Retinal pigment epithelial cell (primary cell): ENCODE results near the gene CASP8AP2.
"Not testable (repeated sequence)": the region's sequence is repeated elsewhere in the genome, so short reads cannot be mapped to it uniquely, and the experiment has no call there.

ENCODE experiments used
- DNase-seq: peaks from one replicate; pipeline ENCODE4 v3.0.0-alpha.2; 2010; ENCODE audit warnings: low read depth
- H3K4me3 ChIP-seq: 2 replicates; pipeline ENCODE4 v1.5.1; 2011; ENCODE audit warnings: mild to moderate bottlenecking, low read length, control low read depth, moderate library complexity
- TF ChIP-seq, protein P1 (sequence below): conservative IDR thresholded peaks from 2 replicates; pipeline ENCODE4 v1.5.1; 2011; ENCODE audit warnings: low read depth, low read length, control low read depth, inconsistent platforms

The CASP8AP2 gene

GRCh38 chr6:89836639-89837222 is 7.1 kb downstream of the CASP8AP2 start:
- no peak for DNase-seq
- TF ChIP-seq, protein P1, sequence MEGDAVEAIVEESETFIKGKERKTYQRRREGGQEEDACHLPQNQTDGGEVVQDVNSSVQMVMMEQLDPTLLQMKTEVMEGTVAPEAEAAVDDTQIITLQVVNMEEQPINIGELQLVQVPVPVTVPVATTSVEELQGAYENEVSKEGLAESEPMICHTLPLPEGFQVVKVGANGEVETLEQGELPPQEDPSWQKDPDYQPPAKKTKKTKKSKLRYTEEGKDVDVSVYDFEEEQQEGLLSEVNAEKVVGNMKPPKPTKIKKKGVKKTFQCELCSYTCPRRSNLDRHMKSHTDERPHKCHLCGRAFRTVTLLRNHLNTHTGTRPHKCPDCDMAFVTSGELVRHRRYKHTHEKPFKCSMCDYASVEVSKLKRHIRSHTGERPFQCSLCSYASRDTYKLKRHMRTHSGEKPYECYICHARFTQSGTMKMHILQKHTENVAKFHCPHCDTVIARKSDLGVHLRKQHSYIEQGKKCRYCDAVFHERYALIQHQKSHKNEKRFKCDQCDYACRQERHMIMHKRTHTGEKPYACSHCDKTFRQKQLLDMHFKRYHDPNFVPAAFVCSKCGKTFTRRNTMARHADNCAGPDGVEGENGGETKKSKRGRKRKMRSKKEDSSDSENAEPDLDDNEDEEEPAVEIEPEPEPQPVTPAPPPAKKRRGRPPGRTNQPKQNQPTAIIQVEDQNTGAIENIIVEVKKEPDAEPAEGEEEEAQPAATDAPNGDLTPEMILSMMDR: no peak
- H3K4me3 ChIP-seq: no peak overlapping the region

GRCh38 chr6:89840538-89840937 is 10.9 kb downstream of the CASP8AP2 start:
- no peak overlapping the region for H3K4me3 ChIP-seq
- TF ChIP-seq, protein P1: no peak
- DNase-seq: no peak

DNA sequence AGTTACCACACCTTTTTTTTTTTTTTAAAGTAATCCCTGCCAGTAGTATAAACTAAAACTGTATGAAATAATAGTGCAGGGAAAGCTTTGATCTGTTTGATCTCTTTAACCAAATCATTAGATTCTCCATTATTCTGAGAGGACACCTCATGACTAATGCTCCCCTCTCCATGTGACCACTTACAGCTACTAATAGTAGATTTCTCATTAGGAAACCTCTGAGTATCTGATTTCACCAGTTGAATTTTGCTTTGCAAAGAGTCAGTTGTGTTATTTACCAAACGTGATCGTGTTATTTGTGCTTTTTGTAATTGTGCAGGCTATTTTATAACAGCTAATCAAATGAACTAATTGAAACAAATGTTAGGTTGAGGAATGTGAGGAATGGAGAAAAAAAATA is 12.5 kb downstream of the CASP8AP2 start:
- DNase-seq: no peak
- H3K4me3 ChIP-seq: no peak overlapping the region
- TF ChIP-seq, protein P1: no peak

DNA sequence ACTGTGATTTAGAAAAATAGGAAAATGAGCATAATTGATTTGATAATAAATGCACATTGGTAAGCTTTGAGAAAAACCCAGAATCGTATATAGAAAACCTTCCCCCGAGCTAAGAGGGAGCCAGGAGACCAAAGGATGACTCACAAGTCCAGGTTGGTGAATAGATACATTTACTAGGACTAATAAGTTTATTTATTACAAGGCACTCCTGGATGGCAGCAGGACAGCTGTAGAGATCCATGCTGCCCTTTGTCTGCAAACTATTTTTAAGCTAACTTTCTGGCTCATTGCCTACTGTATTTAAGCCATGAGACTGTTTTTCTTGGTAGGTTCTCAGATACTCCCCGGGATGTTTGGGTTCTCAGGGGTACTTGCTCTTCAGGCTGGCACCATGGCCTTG is 13.4 kb downstream of the CASP8AP2 start:
- H3K4me3 ChIP-seq: no peak overlapping the region
- TF ChIP-seq, protein P1: no peak
- DNase-seq: no peak

DNA sequence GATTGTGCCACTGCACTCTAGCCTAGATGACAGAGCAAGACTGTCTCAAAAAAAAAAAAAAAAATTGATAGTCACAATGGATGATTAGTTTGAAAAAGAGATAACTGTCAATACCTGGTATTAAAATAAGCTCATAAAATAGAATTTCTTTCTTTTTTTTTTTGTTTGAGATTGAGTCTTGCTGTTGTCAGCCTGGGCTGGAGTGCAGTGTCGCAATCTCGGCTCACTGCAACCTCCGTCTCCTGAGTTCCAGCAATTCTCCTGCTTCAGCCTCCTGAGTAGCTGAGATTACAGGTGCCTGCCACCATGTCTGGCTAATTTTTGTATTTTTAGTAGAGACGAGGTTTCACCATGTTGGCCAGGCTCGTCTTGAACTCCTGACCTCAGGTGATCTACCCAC is 17.8 kb downstream of the CASP8AP2 start:
- DNase-seq, H3K4me3 ChIP-seq: not testable (repeated sequence)

DNA sequence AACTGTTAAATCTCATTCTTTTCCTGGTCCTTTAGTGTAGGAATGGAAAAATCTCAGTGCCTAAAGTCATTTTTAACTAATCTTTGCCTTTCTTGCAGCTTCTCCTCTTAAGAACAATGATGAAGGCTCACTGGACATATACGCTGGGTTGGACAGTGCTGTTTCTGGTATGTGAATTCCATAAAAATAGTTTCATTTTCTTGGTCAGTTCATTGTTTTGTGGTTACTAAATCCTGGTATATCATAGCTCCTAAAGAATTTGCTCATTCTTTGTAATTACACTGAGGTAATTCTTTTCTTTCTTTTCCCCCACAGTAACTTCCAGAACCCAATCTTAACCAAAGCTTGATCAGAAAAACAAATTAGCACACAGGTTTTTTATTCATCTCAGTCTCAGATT is 23.4 kb downstream of the CASP8AP2 start:
- DNase-seq: peak; percentile 51
- TF ChIP-seq, protein P1: no peak
- no peak overlapping the region for H3K4me3 ChIP-seq

DNA sequence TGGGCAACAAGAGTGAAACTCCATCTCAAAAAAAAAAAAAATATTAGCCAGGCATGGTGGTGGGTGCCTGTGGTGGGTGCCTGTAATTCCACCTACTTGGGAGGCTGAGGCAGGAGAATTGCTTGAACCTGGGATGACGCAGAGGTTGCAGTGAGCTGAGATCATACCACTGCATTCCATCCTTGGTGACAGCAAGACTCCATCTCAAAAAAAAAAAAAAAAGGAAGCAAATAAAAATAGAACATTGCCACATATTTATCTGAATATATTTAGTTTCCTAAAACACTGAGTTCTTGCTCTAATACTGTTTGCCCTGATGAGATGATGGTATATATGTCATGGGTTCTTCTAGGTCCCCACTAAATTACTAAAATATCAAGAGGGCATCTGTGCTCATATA is 28.4 kb downstream of the CASP8AP2 start:
- H3K4me3 ChIP-seq: no peak overlapping the region
- TF ChIP-seq, protein P1: no peak
- no peak for DNase-seq

DNA sequence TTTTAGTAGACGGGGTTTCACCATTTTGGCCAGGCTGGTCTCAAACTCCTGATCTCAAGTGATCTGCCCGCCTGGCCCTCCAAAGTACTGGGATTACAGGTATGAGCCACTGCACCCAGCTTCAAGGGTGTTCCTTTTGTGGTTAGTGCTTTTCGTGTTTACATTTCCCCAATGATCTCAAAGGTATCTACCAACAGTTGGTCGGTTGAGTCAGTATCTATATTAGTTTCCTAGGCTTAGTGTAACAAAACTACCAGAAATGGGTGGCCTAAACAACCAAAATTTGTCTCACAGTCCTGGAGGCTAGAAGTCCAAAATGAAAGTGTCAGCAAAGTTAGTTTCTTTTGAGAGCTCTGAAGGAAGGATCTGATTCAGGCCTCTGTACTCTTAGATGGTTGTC is 30.1 kb downstream of the CASP8AP2 start:
- no peak for DNase-seq
- H3K4me3 ChIP-seq: no peak overlapping the region
- TF ChIP-seq, protein P1: no peak
